ENCODE results near the gene FTCDNL1.

FTCDNL1 gene

DNA sequence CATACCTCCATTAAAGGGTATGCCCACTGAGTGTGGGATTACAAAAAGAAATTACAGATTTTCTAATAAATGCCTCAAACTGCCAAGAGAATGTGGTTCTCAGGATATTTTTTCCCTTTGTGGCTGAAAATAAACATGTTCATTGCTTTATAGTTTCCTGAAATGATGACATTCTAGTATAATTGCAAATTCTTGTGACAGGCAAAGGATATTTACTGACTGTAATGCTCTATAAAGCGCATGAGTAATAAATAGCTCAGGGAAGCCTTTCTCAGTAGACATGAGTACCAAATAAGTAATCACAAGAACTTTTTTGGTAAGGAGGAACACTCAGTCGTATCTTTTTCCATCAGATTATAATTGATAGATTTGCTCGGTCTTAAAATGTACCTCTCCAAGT, 72.3 kb downstream of the FTCDNL1 start:
- DNase-seq, result no peak

DNA sequence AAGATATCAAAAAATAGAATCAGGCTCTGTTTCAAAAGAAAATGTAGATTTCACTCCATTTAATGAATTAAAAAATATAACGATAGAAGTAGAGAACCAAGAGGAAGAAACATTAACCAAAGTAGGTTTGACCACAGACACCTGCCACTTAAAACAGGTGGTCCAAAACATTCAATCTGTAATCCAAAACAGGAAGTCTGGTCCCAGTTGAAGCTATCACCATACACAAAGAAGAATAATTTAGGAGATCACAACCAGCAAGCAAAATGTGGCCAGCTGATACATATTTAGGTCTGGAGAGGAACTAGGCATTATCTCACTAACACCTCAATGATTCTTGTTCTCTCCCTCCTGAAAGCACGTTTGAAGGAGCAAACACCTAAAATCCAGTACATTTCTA, 73.1 kb downstream of the FTCDNL1 start:
- no peak for DNase-seq

DNA sequence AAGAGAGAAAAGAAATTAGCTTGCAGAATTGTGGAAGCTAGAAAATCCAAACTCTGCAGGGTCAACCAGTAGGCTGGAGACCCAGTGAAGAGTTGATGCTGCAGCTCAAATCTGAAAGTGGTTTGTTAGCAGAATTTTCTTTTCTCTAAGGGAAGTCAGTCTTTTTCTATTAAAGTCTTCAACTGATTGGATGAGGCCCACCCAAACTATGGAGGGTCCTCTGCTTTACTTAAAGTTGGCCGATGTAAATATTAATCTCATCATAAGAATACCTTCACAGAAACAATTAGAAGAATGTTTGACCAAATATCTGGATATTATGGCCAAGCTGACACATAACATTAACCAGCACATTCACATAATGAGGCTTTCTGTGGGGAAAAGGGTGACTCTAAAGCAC, 73.7 kb downstream of the FTCDNL1 start:
- no peak for DNase-seq

DNA sequence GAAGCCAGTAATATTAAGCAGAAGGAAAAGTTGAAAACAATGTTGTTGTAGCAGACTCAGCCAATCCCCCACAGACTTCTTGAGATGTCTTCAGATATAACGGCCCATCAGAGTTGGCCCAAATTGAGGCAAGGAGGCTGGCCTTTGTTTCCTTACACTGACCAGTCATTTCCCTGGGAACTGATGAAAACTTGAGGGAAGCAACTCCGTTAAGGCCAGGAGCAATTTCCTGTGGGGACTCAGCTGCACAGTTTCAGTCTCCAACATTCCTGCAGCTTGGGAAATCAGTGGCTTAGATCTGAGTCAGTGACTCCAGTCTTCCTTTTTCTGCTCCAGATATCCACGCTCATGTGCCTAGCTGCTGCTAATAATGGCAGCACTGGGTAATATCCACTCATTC, 75.7 kb downstream of the FTCDNL1 start:
- no peak for DNase-seq

DNA sequence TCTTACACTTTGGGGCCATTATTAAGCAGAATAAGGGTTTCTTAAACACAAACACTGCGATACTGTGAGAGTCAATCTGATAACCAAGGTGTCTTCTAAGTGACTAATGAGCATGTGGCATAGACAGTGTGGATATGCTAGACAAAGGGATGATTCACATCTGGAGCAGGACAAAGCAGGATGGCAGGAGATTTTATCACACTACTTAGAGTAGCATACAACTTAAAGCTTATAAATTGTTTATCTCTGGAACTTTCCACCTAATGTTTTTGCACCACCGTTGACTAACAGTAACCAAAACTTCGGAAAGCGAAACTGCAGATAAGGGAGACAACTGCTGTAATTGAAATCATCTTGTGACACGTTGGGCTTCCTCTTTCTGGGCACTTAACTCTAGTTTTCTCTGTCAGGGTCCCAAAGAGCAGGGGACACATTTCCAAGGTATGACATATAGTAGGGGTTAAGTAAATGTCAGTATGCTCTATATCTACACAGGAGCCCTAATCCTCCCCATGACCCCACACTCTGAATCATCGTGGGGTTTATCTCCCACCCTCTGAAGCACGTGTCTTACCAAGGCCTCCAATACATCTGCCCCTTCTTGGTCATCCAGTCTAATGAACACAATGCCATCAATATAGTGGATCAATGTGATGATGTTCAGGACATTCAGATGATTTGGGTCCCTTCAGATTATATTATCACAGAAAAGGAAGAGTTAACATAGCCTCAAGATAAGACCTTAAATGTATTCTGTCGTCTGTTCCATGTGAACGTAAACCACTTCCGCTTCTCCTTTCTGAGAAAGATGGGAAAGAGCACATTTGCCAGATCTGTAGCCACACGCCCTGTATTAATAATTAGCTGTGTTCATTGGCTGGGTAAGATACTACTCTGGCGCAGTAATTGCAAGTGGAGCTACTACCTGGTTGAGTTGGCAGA, 78.7 kb downstream of the FTCDNL1 start:
- no peak for DNase-seq

DNA sequence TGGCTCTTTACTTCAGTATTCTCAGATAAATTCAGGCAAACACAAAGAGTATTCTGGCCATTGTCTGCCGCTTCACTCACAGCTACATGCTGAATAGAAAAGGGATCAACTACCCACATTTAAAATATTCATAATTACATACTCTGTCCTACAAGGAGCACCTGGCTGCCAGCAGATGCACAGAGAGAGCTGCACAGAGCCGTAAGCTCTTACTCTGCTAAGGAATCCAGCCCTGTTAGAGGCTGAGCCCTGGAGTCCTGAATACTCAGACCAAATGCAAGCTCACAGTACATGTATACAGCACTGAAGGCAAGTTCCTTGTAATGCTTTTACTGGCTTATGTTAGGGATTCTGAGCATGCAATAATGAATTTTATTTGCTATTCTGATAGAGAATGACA, 80.3 kb downstream of the FTCDNL1 start:
- DNase-seq, result peak; percentile 6

DNA sequence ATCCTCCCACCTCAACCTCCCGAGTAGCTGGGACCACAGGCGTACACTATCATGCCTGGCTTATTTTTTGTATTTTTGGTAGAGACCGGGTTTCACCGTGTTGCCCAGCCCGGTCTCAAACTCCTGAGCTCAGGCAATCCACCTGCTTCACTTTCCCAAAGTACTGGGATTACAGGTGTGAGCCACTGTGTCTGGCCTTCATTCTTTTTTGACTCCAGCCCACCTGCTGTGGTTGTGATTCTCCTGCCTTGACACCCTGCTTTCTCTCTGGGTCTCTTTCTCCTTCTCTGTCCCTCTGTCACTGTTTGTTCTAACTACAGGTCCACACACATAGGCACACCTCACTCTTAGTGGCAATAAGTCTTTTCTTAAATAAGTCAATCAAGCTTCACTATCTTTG, 85.3 kb downstream of the FTCDNL1 start:
- DNase-seq, result no peak

DNA sequence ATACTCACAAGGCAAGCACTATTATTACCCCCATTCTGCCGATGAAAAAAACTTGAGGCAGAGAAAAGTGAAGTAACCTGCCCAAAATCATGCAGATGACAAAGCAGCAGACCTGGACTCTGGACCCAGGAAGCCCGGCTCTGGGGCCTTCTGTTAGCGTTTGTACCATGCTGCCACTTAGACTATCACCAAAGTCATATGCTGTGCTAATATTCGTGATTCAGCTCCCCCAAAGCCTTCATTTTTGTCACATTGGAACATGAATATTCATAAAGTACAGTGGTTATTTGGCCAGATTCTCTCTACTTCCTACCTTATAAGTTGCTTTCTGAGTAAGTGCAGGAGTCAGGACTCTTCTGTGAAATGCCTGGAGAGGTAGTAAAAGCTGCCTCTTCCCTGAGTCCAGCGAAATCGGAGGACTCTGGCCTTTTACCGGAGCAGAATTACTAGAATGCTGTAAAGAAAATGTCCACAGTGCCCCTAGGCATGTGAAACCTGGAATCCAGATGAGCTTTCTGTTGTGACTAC, 86.7 kb downstream of the FTCDNL1 start:
- DNase-seq, result no peak

DNA sequence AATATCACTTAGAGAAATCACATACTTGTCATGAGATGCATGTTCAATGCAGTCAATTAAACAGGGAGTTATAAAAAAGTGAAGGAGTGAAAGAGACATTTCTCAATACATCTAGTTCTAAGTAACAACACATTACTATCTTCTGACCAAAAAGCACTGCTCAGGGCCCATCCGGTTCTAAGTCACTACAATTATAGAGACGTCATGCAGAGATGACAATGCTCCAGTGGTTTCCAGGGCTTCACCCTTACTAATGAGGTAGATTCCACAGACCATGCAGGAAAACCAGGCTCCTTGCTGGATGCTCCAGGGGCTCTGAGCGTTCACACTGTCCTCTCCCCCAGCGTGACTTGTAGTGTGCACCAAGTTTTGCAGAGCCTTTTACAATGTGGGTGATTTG, 88.0 kb downstream of the FTCDNL1 start:
- no peak for DNase-seq

DNA sequence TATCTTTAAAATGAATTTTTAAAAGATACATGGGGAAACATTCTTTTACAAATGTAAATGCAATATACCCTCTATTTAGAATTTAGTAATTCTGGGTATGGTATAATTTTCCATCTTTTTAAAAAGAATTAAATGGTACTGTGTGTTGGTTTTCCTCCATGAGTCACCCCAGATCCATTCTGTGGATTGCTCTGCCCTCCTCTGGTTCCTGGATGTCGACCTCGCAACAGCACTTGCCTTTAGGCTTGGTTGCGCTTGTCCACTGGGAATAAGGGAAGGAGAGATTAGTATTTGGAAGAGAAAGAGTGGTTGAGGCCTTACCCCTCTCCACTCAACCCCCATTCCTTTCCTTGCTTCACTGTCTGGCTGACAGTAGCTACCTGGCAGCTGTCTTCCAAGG, 90.4 kb downstream of the FTCDNL1 start:
- no peak for DNase-seq

DNA sequence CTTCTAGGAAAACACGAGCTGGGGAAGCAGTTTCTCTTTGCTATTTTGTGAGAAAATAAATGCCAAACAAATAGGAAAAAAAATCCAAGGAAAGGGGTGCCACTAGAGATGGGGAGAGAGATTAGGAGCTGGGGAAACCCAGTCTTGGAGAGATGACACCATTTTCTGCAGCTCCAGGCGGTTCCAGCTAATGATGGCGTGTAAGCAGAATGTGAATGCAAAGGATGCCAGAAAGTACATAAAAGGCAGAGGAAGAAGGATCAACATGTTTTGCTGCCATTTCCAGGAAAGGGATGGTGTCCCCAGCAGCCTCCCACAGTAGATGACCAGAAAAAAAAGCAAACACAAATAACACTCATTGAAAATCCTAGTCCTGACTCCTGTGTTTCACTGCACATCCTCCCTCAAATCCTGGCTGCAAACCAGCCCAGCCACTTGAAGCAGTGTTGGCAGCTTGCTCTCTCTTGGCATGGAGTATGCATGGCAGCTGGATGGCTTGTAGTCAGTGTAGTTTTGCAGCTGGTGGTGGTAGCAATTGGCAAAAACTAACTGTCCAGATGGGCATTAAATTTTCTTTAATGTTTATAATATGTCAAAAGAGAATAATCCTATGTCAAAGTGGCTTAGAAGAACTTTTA, 93.6 kb downstream of the FTCDNL1 start:
- peak; percentile 3 for DNase-seq

DNA sequence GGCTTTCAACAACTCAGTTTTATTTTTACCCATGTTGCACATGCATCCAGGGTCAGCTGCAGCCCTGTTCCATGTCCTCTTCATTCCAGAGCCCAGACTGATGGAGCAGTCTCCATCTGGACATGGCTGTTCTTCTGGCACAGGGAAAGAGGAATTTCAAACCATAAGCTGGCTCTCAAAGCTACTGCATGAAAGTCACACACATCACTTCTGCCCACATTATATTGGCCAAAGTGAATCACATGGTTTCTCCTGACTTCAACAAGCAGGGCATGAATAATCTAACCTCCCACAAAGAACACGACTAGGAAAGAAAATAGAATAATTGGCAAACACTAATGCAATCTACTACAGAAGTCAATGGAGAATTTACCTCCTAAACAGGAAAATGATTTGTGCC, 94.2 kb downstream of the FTCDNL1 start:
- no peak for DNase-seq

DNA sequence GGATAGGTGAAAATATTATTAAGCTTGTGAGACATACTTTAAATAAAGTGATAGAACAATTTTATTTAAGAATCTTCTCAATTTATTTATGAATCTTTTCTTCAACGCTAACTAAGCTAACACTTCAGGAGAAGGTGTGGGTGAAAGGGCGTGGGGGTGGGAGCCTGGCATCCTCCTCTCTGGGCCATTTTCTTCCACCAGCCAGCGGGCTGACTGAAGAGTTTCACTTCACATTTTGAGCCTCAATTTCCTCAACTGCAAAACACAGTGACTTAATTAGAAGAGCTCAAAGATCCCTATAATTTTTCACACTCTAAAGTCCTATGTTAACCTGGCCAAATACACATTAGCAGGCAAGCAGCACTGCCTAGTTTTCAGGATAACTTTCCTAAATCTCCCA, 94.8 kb downstream of the FTCDNL1 start:
- no peak for DNase-seq

DNA sequence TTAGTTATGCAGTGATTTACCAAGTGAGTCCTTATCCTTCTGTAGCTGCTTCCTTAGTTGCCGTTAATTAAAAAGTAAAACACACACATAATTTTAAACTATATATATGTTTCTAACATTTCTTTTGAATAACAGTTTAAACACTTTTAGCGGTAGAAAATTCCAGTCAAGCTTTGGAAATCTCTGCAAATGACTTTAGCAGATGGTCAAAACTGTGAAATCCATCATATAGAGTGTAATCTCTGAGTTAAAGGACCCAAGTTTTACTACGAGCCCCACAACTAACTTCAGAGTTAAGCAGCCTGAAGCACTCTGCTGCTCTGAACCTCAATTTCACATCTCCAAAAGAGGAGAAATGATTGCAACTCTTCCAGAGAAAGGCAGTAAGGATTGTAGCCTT, 96.2 kb downstream of the FTCDNL1 start:
- no peak for DNase-seq

DNA sequence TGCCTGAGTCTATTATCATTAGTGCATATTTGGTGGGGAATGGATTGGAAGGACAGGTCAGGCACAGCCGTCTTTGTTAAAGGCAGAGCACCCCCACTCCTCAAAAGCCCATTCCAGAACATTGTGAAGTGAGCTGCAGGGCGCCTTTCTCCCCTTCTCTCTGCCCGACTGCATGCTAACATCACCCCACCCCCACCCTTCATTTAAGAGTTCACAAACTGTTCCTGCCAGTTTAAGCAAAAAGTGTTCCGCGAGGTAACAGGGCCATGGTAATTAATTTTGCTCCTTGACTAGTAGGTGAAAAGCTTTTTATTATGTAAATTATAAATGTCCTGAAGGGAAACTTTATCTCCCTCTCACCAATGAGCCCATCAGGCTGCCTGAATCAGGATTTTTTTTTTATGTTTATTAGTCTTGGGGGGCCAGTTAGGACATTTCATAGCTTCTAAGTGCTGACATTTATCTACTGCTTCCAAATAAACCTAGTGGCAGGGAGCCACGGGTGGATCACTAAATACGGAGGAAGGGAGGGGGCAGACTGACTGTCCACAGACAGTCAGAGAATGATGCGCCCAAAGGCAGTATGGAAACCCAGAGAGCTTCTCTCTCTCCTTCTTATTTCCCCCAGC, 99.4 kb downstream of the FTCDNL1 start:
- no peak for DNase-seq

DNA sequence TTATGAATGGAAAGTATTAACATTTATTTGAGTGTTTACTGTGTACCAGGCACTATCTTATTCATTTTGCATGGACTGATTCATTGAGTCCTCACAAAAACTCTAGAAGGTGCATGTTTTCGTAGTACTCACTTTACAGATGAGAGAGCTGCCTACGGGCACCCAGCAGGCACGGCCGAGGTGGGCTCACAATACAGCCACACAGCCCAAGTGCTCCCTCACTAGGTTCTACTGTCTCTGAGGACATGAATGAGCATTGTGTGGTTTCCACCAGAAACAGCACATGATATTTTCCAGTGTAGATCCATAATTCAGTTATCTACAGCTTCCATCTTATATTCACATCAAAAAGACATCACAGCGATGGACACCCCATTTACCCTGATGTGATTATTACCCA, 101.4 kb downstream of the FTCDNL1 start:
- no peak for DNase-seq

DNA sequence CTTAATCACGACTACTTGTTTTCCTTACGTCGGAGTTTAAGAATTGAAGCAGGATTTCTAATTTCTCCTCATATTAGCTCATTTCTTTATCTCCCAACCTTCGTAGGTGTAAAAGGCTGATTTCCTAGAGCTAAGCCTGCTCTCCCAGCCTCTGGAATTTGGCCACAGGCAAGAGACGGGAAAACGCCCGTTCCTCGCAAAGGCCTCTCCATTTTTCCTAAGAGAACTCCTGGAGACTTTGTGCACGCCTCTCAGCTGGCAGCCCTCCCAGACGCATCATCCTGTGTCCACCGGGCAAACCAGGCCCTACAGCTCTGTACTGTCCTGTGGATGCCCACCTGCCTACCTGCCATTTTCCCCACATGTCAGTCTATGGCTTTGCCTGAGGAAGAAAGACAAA, 106.3 kb downstream of the FTCDNL1 start:
- DNase-seq, result no peak

DNA sequence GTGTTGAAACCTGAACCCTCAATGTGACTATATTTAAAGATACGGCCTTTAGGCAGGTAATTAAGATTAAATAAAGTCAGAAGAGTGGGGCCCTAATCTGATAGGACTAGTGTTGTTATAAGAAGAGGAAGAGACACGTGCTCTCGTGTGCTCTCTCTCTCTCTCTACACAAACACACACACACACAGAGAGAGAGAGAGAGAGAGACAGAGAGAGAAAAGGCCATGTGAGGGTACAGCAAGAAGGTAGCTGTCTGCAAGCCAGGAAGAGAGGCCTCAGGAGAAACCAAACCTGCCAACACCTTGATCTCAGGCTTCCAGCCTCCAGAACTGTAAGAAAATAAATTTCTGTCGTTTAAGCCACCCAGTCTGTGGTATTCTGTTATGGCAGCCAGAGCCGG, 106.7 kb downstream of the FTCDNL1 start:
- DNase-seq, result no peak

DNA sequence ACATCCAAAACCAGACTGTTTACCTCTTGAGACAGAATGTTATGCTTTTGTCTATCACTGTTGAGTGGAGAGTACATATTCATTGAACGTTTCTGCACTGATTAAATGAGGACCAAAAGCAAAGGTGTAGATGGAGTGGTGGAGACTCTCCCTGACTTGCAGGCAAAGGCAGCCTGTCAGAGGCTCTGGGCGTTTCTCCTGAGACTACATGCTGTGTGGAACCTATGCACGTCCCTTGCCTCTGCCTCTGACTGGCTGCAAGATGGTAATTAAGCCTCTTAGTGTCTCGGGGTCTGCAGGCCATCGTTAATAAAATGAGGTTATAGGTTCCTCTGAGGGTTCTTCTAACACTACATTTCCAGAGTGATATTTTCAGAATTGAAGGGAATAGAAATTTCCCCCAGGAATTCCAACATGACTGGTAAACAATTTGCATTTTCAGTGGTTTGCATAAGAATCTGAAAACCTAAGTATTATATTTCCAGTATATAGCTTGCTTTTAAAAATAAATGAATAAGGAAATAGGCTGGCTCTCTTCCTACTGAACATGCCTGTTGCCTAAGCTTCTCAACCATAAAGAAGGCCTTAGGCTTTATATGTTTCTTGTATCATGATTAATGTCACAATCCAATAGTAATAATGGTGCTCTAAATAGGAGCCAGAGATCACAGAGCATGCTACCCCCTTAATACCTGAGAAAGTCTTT, 107.4 kb downstream of the FTCDNL1 start:
- DNase-seq, result no peak

DNA sequence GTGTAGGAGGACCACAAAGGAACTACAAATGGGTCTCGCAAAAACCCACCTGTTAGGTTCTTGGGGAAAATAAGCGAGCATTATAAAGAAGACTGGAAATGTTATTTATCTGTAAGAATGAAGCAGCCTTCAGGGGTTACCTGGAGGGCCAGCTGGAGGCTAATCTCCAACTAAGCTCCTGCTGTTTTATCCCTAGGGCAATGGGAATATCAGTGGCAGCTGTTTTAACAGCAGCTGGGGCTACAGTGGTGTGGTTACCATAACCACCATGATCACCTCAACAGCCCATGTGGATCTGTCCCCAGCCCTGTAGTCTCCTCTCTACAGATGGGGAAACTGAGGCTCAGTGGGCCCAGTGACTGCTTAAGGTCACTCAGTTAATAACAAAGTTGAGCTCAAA, 108.1 kb downstream of the FTCDNL1 start:
- no peak for DNase-seq

DNA sequence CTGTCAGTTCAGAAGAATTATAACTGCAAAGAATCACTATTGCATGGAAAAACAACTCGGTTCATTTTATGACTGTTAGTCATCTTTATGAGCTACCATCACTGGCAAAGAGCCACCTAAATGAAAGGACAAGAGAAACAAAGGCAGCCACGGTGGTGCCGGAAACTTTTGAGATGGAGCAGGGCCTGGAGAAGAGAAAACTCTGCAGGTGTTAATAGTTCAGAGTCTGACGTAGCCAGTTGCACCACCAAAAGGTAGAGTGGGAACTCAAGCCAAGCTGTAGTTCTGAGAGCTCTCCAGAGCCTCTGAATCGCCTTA, 110.9 kb downstream of the FTCDNL1 start:
- DNase-seq, result no peak

DNA sequence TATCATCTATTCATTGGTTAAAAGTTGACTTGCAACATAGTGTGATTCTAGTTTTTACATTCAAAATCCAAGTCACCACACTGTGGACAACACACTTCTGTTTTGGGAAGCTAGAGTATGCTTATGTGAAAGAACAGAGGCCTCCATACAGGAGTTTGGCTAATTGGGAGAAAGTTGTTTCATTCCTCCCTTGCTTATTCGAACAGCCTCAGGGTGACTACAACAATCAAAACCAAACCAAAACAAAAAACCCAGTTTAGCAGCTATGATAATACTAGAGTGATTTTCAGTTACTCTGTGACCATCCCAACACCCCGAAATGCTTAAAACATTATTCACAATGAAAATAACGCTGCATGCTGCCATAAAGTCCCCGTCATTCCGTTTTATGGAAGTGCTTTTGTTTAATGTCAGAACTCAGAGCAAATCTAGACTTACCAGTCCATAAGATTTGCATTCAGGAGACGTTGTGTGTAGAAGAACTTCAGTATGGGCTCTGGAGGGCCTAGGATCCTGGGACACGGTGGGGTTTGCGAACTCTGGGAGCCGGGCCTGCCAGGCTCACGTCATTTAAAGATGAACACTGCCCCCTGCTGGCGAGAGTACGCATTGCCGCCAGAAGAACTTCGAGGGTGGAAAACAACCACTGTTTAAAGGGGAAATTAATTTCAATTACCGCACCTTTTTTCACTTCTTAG, 111.4 kb downstream of the FTCDNL1 start:
- peak; percentile 27 for DNase-seq

All from COR-L47 (cell line).